Loucy (cell line): ENCODE data around the gene PPIL3.

Source experiments
- CTCF ChIP-seq: fragments of 200-600 bp; sonication (generic); conservative IDR thresholded peaks from 2 replicates; pipeline ENCODE4 v1.5.1; 2014; ENCODE audit warnings: mild to moderate bottlenecking, antibody characterized with exemption, low read length
- EZH2phosphoT487 ChIP-seq: fragments of 200-600 bp; IDR thresholded peaks from 2 replicates; pipeline ENCODE4 v1.6.1; 2018; ENCODE audit warnings: antibody characterized with exemption, mild to moderate bottlenecking, moderate library complexity, borderline replicate concordance

- TF ChIP-seq CTCF (no peak), EZH2phosphoT487 (no peak)
Observed at GRCh38 chr2:200862532-200863000, 26.3 kb downstream of the PPIL3 start.
